Measurements from ENCODE around the gene LAIR1. TPM values are rescaled to one million over a fixed set of nuclear protein-coding genes. Genes with fewer than 3 reads are reported as not detected.
"Not testable (repeated sequence)": the region's sequence is repeated elsewhere in the genome, so short reads cannot be mapped to it uniquely, and the experiment has no call there.

LAIR1 gene
- polyA plus RNA-seq, 1 experiment: not detected

DNA sequence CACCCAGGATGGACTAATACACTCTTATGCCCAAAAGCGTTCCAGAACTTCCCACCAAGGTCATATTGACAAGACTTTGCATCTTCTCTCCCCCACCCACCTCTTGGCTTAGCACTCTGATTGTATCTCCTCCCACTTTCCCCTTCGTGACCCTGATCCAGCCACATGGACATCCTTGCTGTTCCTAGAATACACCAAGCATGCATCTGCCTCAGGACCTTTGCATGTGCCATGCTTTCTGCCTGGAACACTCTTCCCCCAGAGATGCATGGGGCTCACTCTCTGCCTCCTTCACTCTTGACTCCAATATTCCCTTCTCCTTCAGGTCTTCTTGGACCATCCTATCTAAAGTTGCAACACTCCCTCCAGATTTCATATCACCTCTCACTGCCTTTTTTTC lies 16.2 kb upstream of the LAIR1 start:
- ChIA-PET CTCF (interaction anchor here (2.8 kb wide), 1 partner anchor 10 kb away, joined by 10 read pairs; no protein-coding TSS in a partner anchor), POLR2A (no interaction called here)

GRCh38 chr19:54379187-54379678 lies 14.5 kb upstream of the LAIR1 start:
- ChIA-PET CTCF (interaction anchor here (1.5 kb wide), 1 partner anchor 12 kb away, joined by 7 read pairs; no protein-coding TSS in a partner anchor), POLR2A (no interaction called here)
- DNase-seq (ENCODE audit: low read depth): no peak
- no peak overlapping the region for H3K4me3 ChIP-seq (ENCODE audit: low read depth, low read length)
- no peaks in the 10 kb centered on the region for H3K27me3 ChIP-seq (ENCODE audit: control insufficient read depth, insufficient read depth, low read length)
- H3K36me3 ChIP-seq (ENCODE audit: control insufficient read depth, insufficient read depth, low read length): no peaks in the 10 kb centered on the region
- TF ChIP-seq, protein P1, sequence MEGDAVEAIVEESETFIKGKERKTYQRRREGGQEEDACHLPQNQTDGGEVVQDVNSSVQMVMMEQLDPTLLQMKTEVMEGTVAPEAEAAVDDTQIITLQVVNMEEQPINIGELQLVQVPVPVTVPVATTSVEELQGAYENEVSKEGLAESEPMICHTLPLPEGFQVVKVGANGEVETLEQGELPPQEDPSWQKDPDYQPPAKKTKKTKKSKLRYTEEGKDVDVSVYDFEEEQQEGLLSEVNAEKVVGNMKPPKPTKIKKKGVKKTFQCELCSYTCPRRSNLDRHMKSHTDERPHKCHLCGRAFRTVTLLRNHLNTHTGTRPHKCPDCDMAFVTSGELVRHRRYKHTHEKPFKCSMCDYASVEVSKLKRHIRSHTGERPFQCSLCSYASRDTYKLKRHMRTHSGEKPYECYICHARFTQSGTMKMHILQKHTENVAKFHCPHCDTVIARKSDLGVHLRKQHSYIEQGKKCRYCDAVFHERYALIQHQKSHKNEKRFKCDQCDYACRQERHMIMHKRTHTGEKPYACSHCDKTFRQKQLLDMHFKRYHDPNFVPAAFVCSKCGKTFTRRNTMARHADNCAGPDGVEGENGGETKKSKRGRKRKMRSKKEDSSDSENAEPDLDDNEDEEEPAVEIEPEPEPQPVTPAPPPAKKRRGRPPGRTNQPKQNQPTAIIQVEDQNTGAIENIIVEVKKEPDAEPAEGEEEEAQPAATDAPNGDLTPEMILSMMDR (IDR thresholded peaks at IDR 0.05; ENCODE audit: insufficient read depth, low read depth, low read length): no peak

More for the DNA sequence above, 16.2 kb upstream of the LAIR1 start:
- TF ChIP-seq, protein P1 (IDR thresholded peaks at IDR 0.05; ENCODE audit: insufficient read depth, low read depth, low read length): no peak
- Histone ChIP-seq H3K4me3 (ENCODE audit: low read depth, low read length) (no peak overlapping the region), H3K27me3 (ENCODE audit: control insufficient read depth, insufficient read depth, low read length) (no peaks in the 10 kb centered on the region), H3K36me3 (ENCODE audit: control insufficient read depth, insufficient read depth, low read length) (no peaks in the 10 kb centered on the region)
- DNase-seq (ENCODE audit: low read depth): no peak

DNA sequence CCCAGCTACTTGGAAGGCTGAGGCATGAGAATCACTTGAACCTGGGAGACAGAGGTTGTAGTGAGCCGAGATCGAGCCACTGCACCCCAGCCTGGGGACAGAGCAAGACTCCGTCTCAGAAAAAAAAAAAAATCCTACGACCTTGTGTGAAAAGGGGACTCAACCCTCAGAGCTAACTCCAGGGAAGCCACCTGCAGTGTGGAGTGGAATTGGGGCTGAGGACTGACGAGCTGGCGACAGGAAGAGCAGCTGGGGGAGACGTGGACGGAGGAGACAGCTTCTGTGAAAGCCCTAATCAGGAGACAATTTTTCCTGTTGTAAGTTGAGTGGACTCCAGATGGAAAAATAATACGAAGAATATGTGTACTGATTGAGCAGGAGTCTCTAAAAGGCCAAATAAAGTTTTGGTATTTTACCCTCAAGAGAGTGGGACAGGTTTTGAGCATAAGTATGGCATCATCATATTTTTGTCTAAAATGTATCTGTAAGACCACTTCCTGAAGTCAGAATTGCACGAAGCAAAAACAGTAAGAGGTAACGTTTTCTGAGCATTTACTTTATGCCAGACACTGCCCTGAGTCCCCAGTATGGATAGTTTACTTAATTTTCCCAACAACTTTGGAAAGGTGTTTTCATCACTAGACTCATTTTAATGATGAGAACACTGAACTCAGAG lies 12.0 kb upstream of the LAIR1 start:
- H3K36me3 ChIP-seq (ENCODE audit: control insufficient read depth, insufficient read depth, low read length): no peaks in the 10 kb centered on the region
- no peaks in the 10 kb centered on the region for H3K27me3 ChIP-seq (ENCODE audit: control insufficient read depth, insufficient read depth, low read length)
- TF ChIP-seq, protein P1 (IDR thresholded peaks at IDR 0.05; ENCODE audit: insufficient read depth, low read depth, low read length): no peak
- ChIA-PET CTCF (interaction anchor here (1.0 to 1.2 kb wide), 2 partner anchors 14 to 52 kb away, joined by 3 to 7 read pairs; no protein-coding TSS in a partner anchor), POLR2A (no interaction called here)
- H3K4me3 ChIP-seq (ENCODE audit: low read depth, low read length): no peak overlapping the region
- no peak for DNase-seq (ENCODE audit: low read depth)

GRCh38 chr19:54375181-54375938 lies 10.6 kb upstream of the LAIR1 start:
- POLR2A ChIA-PET; H3K27me3 ChIP-seq (ENCODE audit: control insufficient read depth, insufficient read depth, low read length); CTCF ChIA-PET; H3K4me3 ChIP-seq (ENCODE audit: low read depth, low read length); H3K36me3 ChIP-seq (ENCODE audit: control insufficient read depth, insufficient read depth, low read length); DNase-seq (ENCODE audit: low read depth): not testable (repeated sequence)

DNA sequence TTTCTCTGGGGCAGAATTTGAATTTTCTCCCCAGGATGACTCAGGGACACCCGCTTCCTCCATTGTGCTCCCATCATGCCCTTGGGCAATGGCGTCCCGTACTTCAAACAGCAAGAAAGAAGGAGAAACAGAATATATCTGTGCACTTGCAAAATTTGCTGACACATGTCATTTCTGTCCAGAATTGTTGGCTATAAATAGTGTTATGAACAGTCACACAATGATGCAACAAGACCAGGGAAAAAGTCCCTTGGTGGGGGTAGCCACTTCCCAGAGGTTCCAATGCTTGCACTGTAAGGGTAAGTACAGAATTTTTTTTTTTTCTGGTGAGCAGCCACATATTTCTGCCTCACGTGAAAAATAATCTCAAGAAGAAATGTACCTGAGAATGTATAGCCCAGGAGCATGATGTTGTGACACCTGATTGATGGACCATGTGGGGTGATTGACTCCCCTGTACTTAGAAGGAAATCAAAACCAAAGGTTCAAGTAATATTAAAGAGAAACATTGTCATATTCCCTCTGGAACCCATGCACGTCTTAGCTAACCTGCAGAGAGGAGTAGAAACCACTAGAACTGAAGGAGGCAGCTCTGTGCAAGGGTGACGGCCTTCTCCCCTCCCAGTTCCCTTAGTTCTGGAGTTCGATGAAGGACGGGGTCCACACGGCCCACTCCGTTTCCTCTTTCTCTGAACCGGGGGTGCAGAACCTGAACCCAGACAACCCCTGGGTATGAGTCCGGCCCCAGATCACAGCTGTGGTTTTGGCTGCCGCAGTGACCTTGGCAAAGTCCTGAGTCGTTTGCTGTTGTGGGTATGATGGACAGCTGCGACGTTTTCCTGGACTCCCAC lies 9.3 kb upstream of the LAIR1 start:
- POLR2A ChIA-PET: no interaction called here
- no peaks in the 10 kb centered on the region for H3K36me3 ChIP-seq (ENCODE audit: control insufficient read depth, insufficient read depth, low read length)
- no peak overlapping the region for H3K4me3 ChIP-seq (ENCODE audit: low read depth, low read length)
- DNase-seq (ENCODE audit: low read depth): no peak
- CTCF ChIA-PET: interaction anchor here (0.8 kb wide), 1 partner anchor 17 kb away, joined by 3 read pairs; no protein-coding TSS in a partner anchor
- TF ChIP-seq, protein P1 (IDR thresholded peaks at IDR 0.05; ENCODE audit: insufficient read depth, low read depth, low read length): no peak
- no peaks in the 10 kb centered on the region for H3K27me3 ChIP-seq (ENCODE audit: control insufficient read depth, insufficient read depth, low read length)

DNA sequence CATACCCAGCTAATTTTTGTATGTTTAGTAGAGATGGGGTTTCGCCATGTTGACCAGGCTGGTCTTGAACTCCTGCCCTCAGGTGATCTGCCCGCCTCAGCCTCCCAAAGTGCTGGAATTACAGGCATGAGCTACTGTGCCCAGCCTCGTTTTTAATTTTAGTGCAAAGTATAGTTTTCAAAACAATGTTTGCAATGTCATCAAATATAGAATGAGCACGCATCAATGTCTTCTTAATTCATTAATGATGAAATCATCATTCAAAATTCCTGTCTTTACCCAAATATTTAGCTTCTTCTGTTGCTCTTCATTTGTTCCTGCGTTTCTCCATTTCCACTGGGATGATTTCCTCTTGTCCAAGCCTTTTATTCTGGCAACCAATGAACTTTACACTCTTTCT lies 6.7 kb upstream of the LAIR1 start:
- H3K27me3 ChIP-seq (ENCODE audit: control insufficient read depth, insufficient read depth, low read length); H3K36me3 ChIP-seq (ENCODE audit: control insufficient read depth, insufficient read depth, low read length); DNase-seq (ENCODE audit: low read depth); H3K4me3 ChIP-seq (ENCODE audit: low read depth, low read length); POLR2A ChIA-PET: not testable (repeated sequence)
- CTCF ChIA-PET: interaction anchor here (1.2 kb wide), 1 partner anchor 17 kb away, joined by 4 read pairs; no protein-coding TSS in a partner anchor

DNA sequence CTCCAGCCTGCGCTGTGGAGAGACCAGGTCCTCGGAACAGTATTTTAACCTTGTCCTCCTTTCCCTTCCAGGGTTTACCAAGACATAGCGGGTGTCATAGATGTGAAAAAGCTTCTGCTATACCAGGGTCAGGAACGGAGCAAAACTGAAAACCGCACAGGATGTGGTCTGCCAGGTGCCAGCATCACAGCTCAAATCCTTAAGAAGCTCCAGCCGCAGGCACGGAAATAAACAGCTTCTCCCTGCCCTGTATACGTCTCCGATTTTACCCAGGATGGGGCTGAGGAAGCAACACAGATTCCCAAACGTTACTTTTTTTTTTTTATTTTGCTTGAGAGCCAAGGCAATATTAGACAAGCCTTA lies 5.7 kb upstream of the LAIR1 start:
- H3K4me3 ChIP-seq (ENCODE audit: low read depth, low read length); H3K27me3 ChIP-seq (ENCODE audit: control insufficient read depth, insufficient read depth, low read length); DNase-seq (ENCODE audit: low read depth); CTCF ChIA-PET; H3K36me3 ChIP-seq (ENCODE audit: control insufficient read depth, insufficient read depth, low read length); POLR2A ChIA-PET: not testable (repeated sequence)

Data from BJ (cell line).